Activated CD4-positive, alpha-beta T cell treated with anti-CD3 and anti-CD28 coated beads for 1 hour (primary cell): ENCODE results near the gene LRPAP1.
"Not testable (repeated sequence)": the region's sequence is repeated elsewhere in the genome, so short reads cannot be mapped to it uniquely, and the experiment has no call there.

Experiments used
- DNase-seq: peaks from one replicate; pipeline ENCODE4 v3.0.0-alpha.2; 2020

LRPAP1 gene

GRCh38 chr4:3455596-3455995 lies 76.6 kb downstream of the LRPAP1 start:
- not testable (repeated sequence) for DNase-seq
